HL-60 (cell line): ENCODE data around the gene FEZF2.

Experiments used
- DNase-seq, 2 experiments: peaks; one replicate each; pipeline ENCODE4 v3.0.0-alpha.2; 2010 to 2020; ENCODE audit warnings: low read depth in 1 of 2, low spot score in 1 of 2
- H3K27ac ChIP-seq: fragments of 250-450 bp; sonication (Bioruptor Pico); replicated peaks from 2 replicates; pipeline ENCODE4 v1.5.1; 2020; ENCODE audit warnings: mild to moderate bottlenecking, moderate library complexity
- H3K27me3 ChIP-seq: fragments of 250-450 bp; sonication (Bioruptor Pico); 2 replicates; pipeline ENCODE4 v1.5.1; 2021; ENCODE audit warnings: mild to moderate bottlenecking, moderate library complexity; ENCODE audit not compliant: insufficient read depth, poor library complexity, severe bottlenecking
- H3K4me3 ChIP-seq: replicated peaks from 2 replicates; pipeline ENCODE4 v1.5.1; 2011; ENCODE audit warnings: mild to moderate bottlenecking, control low read depth, low read length; ENCODE audit not compliant: insufficient read depth
- GABPA ChIP-seq: IDR thresholded peaks from 2 replicates; pipeline ENCODE4 v1.6.1; 2012; ENCODE audit warnings: low read depth
- POLR2AphosphoS5 ChIP-seq: IDR thresholded peaks from 2 replicates; pipeline ENCODE4 v1.6.1; 2012; ENCODE audit warnings: low read depth
- SPI1 ChIP-seq: IDR thresholded peaks from 2 replicates; pipeline ENCODE4 v1.6.1; 2012; ENCODE audit warnings: low read depth, mild to moderate bottlenecking, borderline replicate concordance
- TF ChIP-seq, protein P1 (sequence below): IDR thresholded peaks from one replicate; pipeline ENCODE4 v1.5.1; 2011; ENCODE audit warnings: low read length, control low read depth, inconsistent platforms; ENCODE audit not compliant: insufficient read depth
- TF ChIP-seq, protein P2 (sequence below): IDR thresholded peaks from 2 replicates; pipeline ENCODE4 v1.6.1; 2012; ENCODE audit warnings: low read depth; ENCODE audit not compliant: insufficient replicate concordance

The FEZF2 gene

DNA sequence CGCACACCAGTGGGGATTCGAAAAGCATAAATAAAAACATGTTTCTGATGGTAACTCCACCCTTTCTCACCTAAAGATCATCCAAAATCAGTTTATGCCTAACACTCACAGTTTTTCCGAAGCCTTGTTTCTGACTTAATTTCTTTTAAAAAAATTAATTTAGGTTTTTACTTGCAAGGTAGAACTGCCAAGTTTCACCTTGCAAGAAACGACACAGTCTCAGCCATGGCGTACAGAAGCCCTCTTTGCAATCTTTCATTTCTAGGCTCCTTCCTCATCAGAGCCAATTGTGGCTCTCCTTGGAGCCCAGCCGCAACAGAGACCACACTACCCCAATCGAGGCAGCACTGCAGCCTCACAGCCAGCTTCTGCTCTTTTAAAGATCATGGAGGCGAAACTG is 31.0 kb upstream of the FEZF2 start:
- DNase-seq, result no peak
- Histone ChIP-seq H3K27me3 (no peaks in the 10 kb centered on the region), H3K27ac (no peak overlapping the region), H3K4me3 (no peak overlapping the region)
- TF ChIP-seq SPI1 (no peak), POLR2AphosphoS5 (no peak), GABPA (no peak)
- TF ChIP-seq, protein P1, sequence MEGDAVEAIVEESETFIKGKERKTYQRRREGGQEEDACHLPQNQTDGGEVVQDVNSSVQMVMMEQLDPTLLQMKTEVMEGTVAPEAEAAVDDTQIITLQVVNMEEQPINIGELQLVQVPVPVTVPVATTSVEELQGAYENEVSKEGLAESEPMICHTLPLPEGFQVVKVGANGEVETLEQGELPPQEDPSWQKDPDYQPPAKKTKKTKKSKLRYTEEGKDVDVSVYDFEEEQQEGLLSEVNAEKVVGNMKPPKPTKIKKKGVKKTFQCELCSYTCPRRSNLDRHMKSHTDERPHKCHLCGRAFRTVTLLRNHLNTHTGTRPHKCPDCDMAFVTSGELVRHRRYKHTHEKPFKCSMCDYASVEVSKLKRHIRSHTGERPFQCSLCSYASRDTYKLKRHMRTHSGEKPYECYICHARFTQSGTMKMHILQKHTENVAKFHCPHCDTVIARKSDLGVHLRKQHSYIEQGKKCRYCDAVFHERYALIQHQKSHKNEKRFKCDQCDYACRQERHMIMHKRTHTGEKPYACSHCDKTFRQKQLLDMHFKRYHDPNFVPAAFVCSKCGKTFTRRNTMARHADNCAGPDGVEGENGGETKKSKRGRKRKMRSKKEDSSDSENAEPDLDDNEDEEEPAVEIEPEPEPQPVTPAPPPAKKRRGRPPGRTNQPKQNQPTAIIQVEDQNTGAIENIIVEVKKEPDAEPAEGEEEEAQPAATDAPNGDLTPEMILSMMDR, result no peak
- TF ChIP-seq, protein P2, sequence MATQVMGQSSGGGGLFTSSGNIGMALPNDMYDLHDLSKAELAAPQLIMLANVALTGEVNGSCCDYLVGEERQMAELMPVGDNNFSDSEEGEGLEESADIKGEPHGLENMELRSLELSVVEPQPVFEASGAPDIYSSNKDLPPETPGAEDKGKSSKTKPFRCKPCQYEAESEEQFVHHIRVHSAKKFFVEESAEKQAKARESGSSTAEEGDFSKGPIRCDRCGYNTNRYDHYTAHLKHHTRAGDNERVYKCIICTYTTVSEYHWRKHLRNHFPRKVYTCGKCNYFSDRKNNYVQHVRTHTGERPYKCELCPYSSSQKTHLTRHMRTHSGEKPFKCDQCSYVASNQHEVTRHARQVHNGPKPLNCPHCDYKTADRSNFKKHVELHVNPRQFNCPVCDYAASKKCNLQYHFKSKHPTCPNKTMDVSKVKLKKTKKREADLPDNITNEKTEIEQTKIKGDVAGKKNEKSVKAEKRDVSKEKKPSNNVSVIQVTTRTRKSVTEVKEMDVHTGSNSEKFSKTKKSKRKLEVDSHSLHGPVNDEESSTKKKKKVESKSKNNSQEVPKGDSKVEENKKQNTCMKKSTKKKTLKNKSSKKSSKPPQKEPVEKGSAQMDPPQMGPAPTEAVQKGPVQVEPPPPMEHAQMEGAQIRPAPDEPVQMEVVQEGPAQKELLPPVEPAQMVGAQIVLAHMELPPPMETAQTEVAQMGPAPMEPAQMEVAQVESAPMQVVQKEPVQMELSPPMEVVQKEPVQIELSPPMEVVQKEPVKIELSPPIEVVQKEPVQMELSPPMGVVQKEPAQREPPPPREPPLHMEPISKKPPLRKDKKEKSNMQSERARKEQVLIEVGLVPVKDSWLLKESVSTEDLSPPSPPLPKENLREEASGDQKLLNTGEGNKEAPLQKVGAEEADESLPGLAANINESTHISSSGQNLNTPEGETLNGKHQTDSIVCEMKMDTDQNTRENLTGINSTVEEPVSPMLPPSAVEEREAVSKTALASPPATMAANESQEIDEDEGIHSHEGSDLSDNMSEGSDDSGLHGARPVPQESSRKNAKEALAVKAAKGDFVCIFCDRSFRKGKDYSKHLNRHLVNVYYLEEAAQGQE, result no peak

DNA sequence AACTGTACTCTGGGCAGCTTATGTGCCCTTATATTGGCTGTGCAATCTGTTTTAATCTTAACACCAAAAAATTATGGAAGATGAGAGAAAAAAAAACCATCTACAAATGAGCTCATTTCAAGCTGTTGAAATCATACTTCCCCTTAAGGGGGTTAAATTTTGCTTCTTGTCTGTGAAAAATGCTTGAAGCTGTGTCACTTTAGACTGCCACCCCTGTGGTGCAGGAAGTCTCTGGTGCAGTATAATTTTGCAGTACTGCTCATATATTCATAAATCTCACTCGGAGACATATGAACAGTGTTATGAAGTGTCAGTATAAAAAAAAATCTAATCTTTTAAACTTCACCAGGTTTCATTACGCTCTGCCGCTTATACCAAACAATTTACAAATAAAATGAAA is 30.4 kb upstream of the FEZF2 start:
- H3K4me3 ChIP-seq, result no peak overlapping the region
- no peak for DNase-seq
- no peaks in the 10 kb centered on the region for H3K27me3 ChIP-seq
- TF ChIP-seq POLR2AphosphoS5, result no peak
- TF ChIP-seq GABPA, result no peak
- TF ChIP-seq, protein P1, result no peak
- no peak for TF ChIP-seq SPI1
- TF ChIP-seq, protein P2, result no peak
- H3K27ac ChIP-seq, result no peak overlapping the region

DNA sequence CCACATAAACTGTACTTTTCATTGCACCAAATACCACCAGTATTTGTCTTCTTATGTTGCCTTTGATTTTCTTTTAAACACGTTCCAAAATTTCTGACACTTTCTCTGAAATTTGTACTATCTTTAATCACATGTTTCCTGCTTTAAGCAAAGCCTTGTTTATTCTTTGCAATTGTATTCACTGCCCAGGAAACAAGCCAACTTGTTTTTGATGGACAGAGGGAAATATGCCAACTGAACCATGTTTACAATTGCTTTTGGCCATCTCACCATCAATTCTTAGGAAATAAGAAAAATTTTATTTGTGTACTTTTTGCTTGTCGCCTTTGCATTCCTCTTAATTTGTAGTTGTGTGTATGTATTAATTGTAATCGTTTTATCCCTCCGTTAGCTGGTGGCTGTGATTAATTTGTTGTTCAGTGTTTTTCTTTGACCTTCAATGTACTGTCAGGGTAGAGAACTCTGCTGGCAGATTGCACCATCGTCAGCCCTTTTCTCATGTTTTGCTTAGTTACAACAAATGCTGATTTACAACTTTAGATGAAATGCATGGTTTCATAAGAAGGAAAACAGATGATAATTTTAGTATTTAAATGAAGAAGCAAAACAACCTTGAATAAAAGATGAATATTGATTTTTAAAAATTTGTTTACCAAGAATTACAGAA is 19.4 kb upstream of the FEZF2 start:
- TF ChIP-seq SPI1 (no peak), POLR2AphosphoS5 (no peak), GABPA (no peak)
- TF ChIP-seq, protein P2, result no peak
- TF ChIP-seq, protein P1, result no peak
- Histone ChIP-seq H3K27ac (no peak overlapping the region), H3K4me3 (no peak overlapping the region), H3K27me3 (no peaks in the 10 kb centered on the region)
- no peak for DNase-seq
